IPS DF 6.9 (cell line): ENCODE data around the gene KRTAP4-9.
"Not testable (repeated sequence)": the region's sequence is repeated elsewhere in the genome, so short reads cannot be mapped to it uniquely, and the experiment has no call there.

Experiments
- DNase-seq: peaks from one replicate; pipeline ENCODE4 v3.0.0-alpha.2; 2013; ENCODE audit warnings: low read depth, low spot score
- H3K27ac ChIP-seq: one replicate; pipeline ENCODE4 v1.5.1; 2013; ENCODE audit warnings: low read length, control low read depth
- H3K27me3 ChIP-seq: 2 replicates; pipeline ENCODE4 v1.6.1; 2013; ENCODE audit warnings: mild to moderate bottlenecking, low read length; ENCODE audit not compliant: control insufficient read depth, insufficient read depth
- H3K36me3 ChIP-seq: 2 replicates; pipeline ENCODE4 v1.6.1; 2013; ENCODE audit warnings: low read length; ENCODE audit not compliant: control insufficient read depth, insufficient read depth
- H3K4me1 ChIP-seq: 2 replicates; pipeline ENCODE4 v1.6.1; 2013; ENCODE audit warnings: low read length; ENCODE audit not compliant: control insufficient read depth, insufficient read depth
- H3K4me3 ChIP-seq: 2 replicates; pipeline ENCODE4 v1.5.1; 2013; ENCODE audit warnings: mild to moderate bottlenecking, low read length
- H3K9me3 ChIP-seq: 2 replicates; pipeline ENCODE4 v1.6.1; 2013; ENCODE audit warnings: low read length, inconsistent platforms; ENCODE audit not compliant: control insufficient read depth, insufficient read depth
- WGBS: extraction: QIAGEN DNeasy Blood & Tissue Kit; methylation state at CpG from one replicate; pipeline ENCODE4 v1.1.7; 2013; ENCODE audit warnings: mixed read lengths, missing lambda C conversion rate; ENCODE audit not compliant: insufficient read length, insufficient coverage; 5-methylcytosine and 5-hydroxymethylcytosine counted together

The KRTAP4-9 gene

GRCh38 chr17:41131979-41132378, 26.8 kb downstream of the KRTAP4-9 start:
- no peaks in the 10 kb centered on the region for H3K27me3 ChIP-seq
- no peak overlapping the region for H3K27ac ChIP-seq
- no peaks in the 10 kb centered on the region for H3K4me1 ChIP-seq
- WGBS = no CpG with 5 or more reads among the region's 3 CpGs
- no peaks in the 10 kb centered on the region for H3K9me3 ChIP-seq
- no peak overlapping the region for H3K4me3 ChIP-seq
- DNase-seq = no peak
- H3K36me3 ChIP-seq = no peaks in the 10 kb centered on the region

GRCh38 chr17:41133880-41134735, 28.9 kb downstream of the KRTAP4-9 start:
- no peaks in the 10 kb centered on the region for H3K27me3 ChIP-seq
- no peaks in the 10 kb centered on the region for H3K4me1 ChIP-seq

GRCh38 chr17:41139865-41140264, 34.7 kb downstream of the KRTAP4-9 start:
- not testable (repeated sequence) for H3K27ac ChIP-seq, DNase-seq, H3K4me1 ChIP-seq, H3K27me3 ChIP-seq, H3K9me3 ChIP-seq, H3K36me3 ChIP-seq, H3K4me3 ChIP-seq
- WGBS = no CpG with 5 or more reads among the region's 12 CpGs

More at GRCh38 chr17:41133880-41134735, 28.9 kb downstream of the KRTAP4-9 start:
- Histone ChIP-seq H3K36me3 (no peaks in the 10 kb centered on the region), H3K9me3 (no peaks in the 10 kb centered on the region), H3K4me3 (no peak overlapping the region), H3K27ac (no peak overlapping the region)
- WGBS = no CpG with 5 or more reads among the region's 2 CpGs
- DNase-seq = no peak

GRCh38 chr17:41140360-41141131, 35.4 kb downstream of the KRTAP4-9 start, which contains the start of gene KRTAP4-6:
KRTAP4-6 (minus strand) TSS chr17:41140544; CDS start chr17:41140487, 57 bp downstream.
- H3K9me3 ChIP-seq = no peaks in the 10 kb centered on the region

DNA sequence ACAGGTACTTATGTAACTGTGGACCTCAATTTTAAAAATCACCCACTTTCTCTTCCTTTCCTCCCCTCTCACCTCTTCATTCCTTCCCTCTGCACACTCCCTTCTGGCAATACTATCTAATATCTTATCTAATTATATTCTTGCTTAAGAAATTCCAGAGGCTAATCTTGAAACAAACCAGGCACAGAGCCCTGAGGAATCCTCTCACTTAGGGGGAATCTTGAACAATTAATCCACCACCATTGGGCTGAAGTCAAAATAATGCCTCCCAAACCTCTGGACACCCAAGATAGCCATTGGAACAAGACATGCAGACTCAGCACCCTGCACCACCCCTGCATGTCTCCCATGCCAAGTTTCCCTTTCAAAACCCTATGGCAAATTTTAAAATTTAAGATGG, 36.2 kb downstream of the KRTAP4-9 start:
- no peak overlapping the region for H3K27ac ChIP-seq
- DNase-seq = no peak
- H3K27me3 ChIP-seq = no peaks in the 10 kb centered on the region
- H3K36me3 ChIP-seq = no peaks in the 10 kb centered on the region
- no peaks in the 10 kb centered on the region for H3K9me3 ChIP-seq
- H3K4me1 ChIP-seq = no peaks in the 10 kb centered on the region
- H3K4me3 ChIP-seq = no peak overlapping the region

More at GRCh38 chr17:41140360-41141131, 35.4 kb downstream of the KRTAP4-9 start, which contains the start of gene KRTAP4-6:
- Histone ChIP-seq H3K36me3 (no peaks in the 10 kb centered on the region), H3K4me3 (no peak within 1 kb of the TSS), H3K4me1 (no peaks in the 10 kb centered on the region), H3K27me3 (no peaks in the 10 kb centered on the region), H3K27ac (no peak within 1 kb of the TSS)
- WGBS = no CpG with 5 or more reads among the region's 6 CpGs
- no peak for DNase-seq

GRCh38 chr17:41144846-41145245, 39.7 kb downstream of the KRTAP4-9 start:
- no peak for DNase-seq
- Histone ChIP-seq H3K36me3 (no peaks in the 10 kb centered on the region), H3K4me3 (no peak overlapping the region), H3K27me3 (no peaks in the 10 kb centered on the region), H3K9me3 (no peaks in the 10 kb centered on the region), H3K4me1 (no peaks in the 10 kb centered on the region), H3K27ac (no peak overlapping the region)
- no CpG with 5 or more reads among the region's 1 CpG for WGBS

DNA sequence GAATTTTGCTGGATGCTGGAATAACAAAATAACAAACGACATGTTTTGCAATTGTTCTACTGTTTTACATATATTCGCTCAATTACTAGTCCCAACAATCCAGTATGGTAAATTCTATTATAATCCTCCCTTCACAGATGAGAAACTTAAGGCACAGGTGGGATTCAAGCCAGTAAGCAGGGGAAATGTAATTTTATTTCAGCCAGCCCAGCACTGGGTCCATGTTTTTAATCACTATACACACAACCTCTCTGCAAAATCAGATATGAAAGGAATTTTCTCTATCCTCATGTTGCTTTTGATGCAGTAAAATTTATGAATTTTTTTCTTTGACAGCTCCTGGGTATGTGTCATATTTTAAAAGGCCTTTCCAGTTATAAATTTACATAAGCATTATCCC, 40.1 kb downstream of the KRTAP4-9 start:
- no peak overlapping the region for H3K27ac ChIP-seq
- WGBS = no CpG with 5 or more reads among the region's 2 CpGs

GRCh38 chr17:41147531-41148204, 42.5 kb downstream of the KRTAP4-9 start:
- no peaks in the 10 kb centered on the region for H3K36me3 ChIP-seq
- H3K4me3 ChIP-seq = no peak overlapping the region
- DNase-seq = no peak
- no CpG with 5 or more reads among the region's 2 CpGs for WGBS
- no peaks in the 10 kb centered on the region for H3K9me3 ChIP-seq
- H3K27ac ChIP-seq = no peak overlapping the region
- no peaks in the 10 kb centered on the region for H3K27me3 ChIP-seq
- H3K4me1 ChIP-seq = no peaks in the 10 kb centered on the region

More for the DNA sequence above, 40.1 kb downstream of the KRTAP4-9 start:
- H3K36me3 ChIP-seq = no peaks in the 10 kb centered on the region
- H3K27me3 ChIP-seq = no peaks in the 10 kb centered on the region
- H3K9me3 ChIP-seq = no peaks in the 10 kb centered on the region
- H3K4me1 ChIP-seq = no peaks in the 10 kb centered on the region
- H3K4me3 ChIP-seq = no peak overlapping the region
- no peak for DNase-seq

- WGBS = no CpG with 5 or more reads among the region's 10 CpGs
- H3K27ac ChIP-seq, H3K4me3 ChIP-seq, H3K36me3 ChIP-seq, H3K9me3 ChIP-seq, DNase-seq, H3K27me3 ChIP-seq, H3K4me1 ChIP-seq: not testable (repeated sequence)
Observed at GRCh38 chr17:41148971-41149651, 43.9 kb downstream of the KRTAP4-9 start.

GRCh38 chr17:41149652-41149985, 44.4 kb downstream of the KRTAP4-9 start, which contains the start of gene KRTAP4-5:
KRTAP4-5 (minus strand) TSS chr17:41149825; CDS start chr17:41149767, 58 bp downstream.
- no peak within 1 kb of the TSS for H3K4me3 ChIP-seq
- no peaks in the 10 kb centered on the region for H3K9me3 ChIP-seq
- no peaks in the 10 kb centered on the region for H3K4me1 ChIP-seq
- H3K36me3 ChIP-seq = no peaks in the 10 kb centered on the region
- H3K27ac ChIP-seq = no peak within 1 kb of the TSS
- H3K27me3 ChIP-seq = no peaks in the 10 kb centered on the region
- DNase-seq = no peak
- no CpG with 5 or more reads among the region's 2 CpGs for WGBS
